ENCODE results near the gene PCDHB10.

The PCDHB10 gene

GRCh38 chr5:141241496-141241895 is 49.3 kb downstream of the PCDHB10 start:
- Histone ChIP-seq H3K4me1 (no peaks in the 10 kb centered on the region), H3K4me2 (no peak overlapping the region), H3K27ac (no peak overlapping the region), H3K36me3 (peaks cover 0 to 3% (median 0%) of the 10 kb centered on the region in 11 experiments; a peak in 2 of 22 replicates), H3K4me3 (no peak overlapping the region; a peak in 2 of 20 replicates), H3K27me3 (no peaks in the 10 kb centered on the region), H3K9me3 (replicated peaks in 1 of 11) (peaks cover 88 to 100% (median 99%) of the 10 kb centered on the region in 11 experiments), H4K20me1 (no peaks in the 10 kb centered on the region), H3K9ac (no peak overlapping the region)
- no peak for TF ChIP-seq Cebpa-rat (IDR thresholded peaks at IDR 0.05)
